ENCODE data around the gene MOK. TPM values are rescaled to one million over a fixed set of nuclear protein-coding genes. Genes with fewer than 3 reads are reported as not detected.

MOK gene
- polyA plus RNA-seq, 1 donor from 2014 or later, result 63.6 TPM

DNA sequence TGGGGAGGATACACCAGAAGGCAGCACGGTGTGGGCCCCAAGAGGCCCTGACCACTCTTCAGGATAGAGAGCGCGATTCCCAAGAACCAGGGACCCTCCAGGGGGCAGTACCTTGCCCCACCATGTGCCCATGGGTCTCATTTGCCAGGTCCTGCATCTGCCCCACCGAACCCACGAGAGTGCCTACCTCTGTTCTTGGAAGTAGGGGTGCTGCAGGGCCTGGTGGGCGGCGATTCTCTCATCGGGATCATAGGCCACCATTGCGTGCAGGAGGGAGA, 72.7 kb downstream of the MOK start:
- H4K20me1 ChIP-seq (ENCODE audit: insufficient read depth), result no peaks in the 10 kb centered on the region
- peak overlapping the region; percentile 29 for H3K9ac ChIP-seq (ENCODE audit: low read length)

DNA sequence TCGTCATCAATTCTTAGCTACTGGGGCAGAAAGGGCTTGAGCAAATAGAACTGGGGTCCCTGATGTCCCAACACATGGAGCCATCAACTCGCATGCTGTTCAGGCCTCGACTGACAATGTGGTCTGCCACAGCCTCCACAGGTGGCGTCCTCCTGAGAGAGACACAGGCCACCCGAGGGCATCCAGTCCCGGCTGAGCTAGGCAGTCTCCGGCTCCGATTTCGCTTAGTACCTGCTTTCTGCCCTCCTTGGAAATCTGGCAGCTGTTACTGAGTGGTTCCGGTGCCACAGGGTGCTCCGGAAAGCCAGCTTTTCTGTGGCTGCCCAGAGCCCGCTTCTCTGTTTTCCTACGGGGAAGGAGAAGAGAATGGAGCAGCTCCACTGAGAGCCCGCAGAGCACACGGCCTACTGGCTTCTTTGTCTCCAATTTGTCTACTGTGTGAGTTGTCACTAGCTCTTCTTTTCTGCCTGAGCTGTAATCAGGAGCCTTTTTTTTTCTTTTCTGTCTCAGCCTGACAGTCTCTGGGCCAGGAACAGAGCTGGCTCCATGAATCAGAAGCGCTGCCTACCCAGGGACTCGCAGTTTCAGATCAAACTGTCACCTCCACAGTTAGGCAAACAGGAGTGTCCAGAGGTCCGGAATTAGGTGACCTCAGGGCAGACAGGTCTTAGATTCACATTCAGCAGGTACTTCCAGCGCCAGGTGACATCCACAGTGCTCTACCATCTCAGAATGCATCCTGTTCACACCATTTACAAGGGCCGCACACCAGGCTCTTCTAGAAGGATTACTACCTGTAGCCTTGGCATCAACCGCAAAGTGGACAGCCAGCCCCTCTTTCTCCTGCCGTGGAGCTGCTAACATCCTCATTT, 73.3 kb downstream of the MOK start:
- peak overlapping the region; percentile 72 for H3K27ac ChIP-seq (ENCODE audit: low read length)
- no peak overlapping the region for H2AFZ ChIP-seq (ENCODE audit: low read depth, low read length)
- no peak overlapping the region for H3K4me2 ChIP-seq (ENCODE audit: low read length)
- no peaks in the 10 kb centered on the region for H3F3A ChIP-seq (ENCODE audit: insufficient read depth, low read length, poor library complexity, severe bottlenecking)
- no peaks in the 10 kb centered on the region for H3K9me2 ChIP-seq (ENCODE audit: insufficient read depth, low read length)
- TF ChIP-seq POLR2AphosphoS5 (IDR thresholded peaks at IDR 0.05), result no peak
- no peak for TF ChIP-seq MXI1 (conservative IDR thresholded peaks at IDR 0.05; ENCODE audit: poor library complexity, severe bottlenecking)
- no peak for TF ChIP-seq EP300 (conservative IDR thresholded peaks at IDR 0.05; ENCODE audit: poor library complexity, severe bottlenecking)
- no peak for TF ChIP-seq SMC3 (conservative IDR thresholded peaks at IDR 0.05; ENCODE audit: poor library complexity)
- TF ChIP-seq TAF1 (IDR thresholded peaks at IDR 0.05; ENCODE audit: low read depth), result no peak
- no peak for TF ChIP-seq EZH2 (IDR thresholded peaks at IDR 0.05; ENCODE audit: borderline replicate concordance, insufficient read depth, low read length, poor library complexity, severe bottlenecking)
- H3K4me3 ChIP-seq (ENCODE audit: low read length), result no peak overlapping the region
- no peaks in the 10 kb centered on the region for H3K27me3 ChIP-seq (ENCODE audit: insufficient read depth, low read depth, low read length)
- H3K9ac ChIP-seq (ENCODE audit: low read length), result peak overlapping the region; percentile 29
- H4K20me1 ChIP-seq (ENCODE audit: insufficient read depth), result no peaks in the 10 kb centered on the region
- H3K79me2 ChIP-seq (replicated peaks; ENCODE audit: insufficient read depth, low read length), result no peaks in the 10 kb centered on the region
- H3K36me3 ChIP-seq (ENCODE audit: insufficient read depth, low read length), result no peaks in the 10 kb centered on the region
- H3K9me3 ChIP-seq (ENCODE audit: low read length), result no peaks in the 10 kb centered on the region

More for the DNA sequence above, 72.7 kb downstream of the MOK start:
- H3K79me2 ChIP-seq (replicated peaks; ENCODE audit: insufficient read depth, low read length), result no peaks in the 10 kb centered on the region
- H3K9me3 ChIP-seq (ENCODE audit: low read length), result no peaks in the 10 kb centered on the region
- TF ChIP-seq SMC3 (conservative IDR thresholded peaks at IDR 0.05; ENCODE audit: poor library complexity), result no peak
- TF ChIP-seq TAF1 (IDR thresholded peaks at IDR 0.05; ENCODE audit: low read depth), result no peak
- TF ChIP-seq POLR2AphosphoS5 (IDR thresholded peaks at IDR 0.05), result no peak
- no peak for TF ChIP-seq RAD21 (conservative IDR thresholded peaks at IDR 0.05)
- TF ChIP-seq MXI1 (conservative IDR thresholded peaks at IDR 0.05; ENCODE audit: poor library complexity, severe bottlenecking), result no peak
- no peak for TF ChIP-seq EP300 (conservative IDR thresholded peaks at IDR 0.05; ENCODE audit: poor library complexity, severe bottlenecking)
- TF ChIP-seq, protein P1, sequence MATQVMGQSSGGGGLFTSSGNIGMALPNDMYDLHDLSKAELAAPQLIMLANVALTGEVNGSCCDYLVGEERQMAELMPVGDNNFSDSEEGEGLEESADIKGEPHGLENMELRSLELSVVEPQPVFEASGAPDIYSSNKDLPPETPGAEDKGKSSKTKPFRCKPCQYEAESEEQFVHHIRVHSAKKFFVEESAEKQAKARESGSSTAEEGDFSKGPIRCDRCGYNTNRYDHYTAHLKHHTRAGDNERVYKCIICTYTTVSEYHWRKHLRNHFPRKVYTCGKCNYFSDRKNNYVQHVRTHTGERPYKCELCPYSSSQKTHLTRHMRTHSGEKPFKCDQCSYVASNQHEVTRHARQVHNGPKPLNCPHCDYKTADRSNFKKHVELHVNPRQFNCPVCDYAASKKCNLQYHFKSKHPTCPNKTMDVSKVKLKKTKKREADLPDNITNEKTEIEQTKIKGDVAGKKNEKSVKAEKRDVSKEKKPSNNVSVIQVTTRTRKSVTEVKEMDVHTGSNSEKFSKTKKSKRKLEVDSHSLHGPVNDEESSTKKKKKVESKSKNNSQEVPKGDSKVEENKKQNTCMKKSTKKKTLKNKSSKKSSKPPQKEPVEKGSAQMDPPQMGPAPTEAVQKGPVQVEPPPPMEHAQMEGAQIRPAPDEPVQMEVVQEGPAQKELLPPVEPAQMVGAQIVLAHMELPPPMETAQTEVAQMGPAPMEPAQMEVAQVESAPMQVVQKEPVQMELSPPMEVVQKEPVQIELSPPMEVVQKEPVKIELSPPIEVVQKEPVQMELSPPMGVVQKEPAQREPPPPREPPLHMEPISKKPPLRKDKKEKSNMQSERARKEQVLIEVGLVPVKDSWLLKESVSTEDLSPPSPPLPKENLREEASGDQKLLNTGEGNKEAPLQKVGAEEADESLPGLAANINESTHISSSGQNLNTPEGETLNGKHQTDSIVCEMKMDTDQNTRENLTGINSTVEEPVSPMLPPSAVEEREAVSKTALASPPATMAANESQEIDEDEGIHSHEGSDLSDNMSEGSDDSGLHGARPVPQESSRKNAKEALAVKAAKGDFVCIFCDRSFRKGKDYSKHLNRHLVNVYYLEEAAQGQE (IDR thresholded peaks at IDR 0.05; ENCODE audit: borderline replicate concordance), result no peak
- TF ChIP-seq, protein P2, sequence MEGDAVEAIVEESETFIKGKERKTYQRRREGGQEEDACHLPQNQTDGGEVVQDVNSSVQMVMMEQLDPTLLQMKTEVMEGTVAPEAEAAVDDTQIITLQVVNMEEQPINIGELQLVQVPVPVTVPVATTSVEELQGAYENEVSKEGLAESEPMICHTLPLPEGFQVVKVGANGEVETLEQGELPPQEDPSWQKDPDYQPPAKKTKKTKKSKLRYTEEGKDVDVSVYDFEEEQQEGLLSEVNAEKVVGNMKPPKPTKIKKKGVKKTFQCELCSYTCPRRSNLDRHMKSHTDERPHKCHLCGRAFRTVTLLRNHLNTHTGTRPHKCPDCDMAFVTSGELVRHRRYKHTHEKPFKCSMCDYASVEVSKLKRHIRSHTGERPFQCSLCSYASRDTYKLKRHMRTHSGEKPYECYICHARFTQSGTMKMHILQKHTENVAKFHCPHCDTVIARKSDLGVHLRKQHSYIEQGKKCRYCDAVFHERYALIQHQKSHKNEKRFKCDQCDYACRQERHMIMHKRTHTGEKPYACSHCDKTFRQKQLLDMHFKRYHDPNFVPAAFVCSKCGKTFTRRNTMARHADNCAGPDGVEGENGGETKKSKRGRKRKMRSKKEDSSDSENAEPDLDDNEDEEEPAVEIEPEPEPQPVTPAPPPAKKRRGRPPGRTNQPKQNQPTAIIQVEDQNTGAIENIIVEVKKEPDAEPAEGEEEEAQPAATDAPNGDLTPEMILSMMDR (IDR thresholded peaks at IDR 0.05; ENCODE audit: poor library complexity, severe bottlenecking), result no peak
- TF ChIP-seq EZH2 (IDR thresholded peaks at IDR 0.05; ENCODE audit: borderline replicate concordance, insufficient read depth, low read length, poor library complexity, severe bottlenecking), result no peak
- no peaks in the 10 kb centered on the region for H3F3A ChIP-seq (ENCODE audit: insufficient read depth, low read length, poor library complexity, severe bottlenecking)
- no peaks in the 10 kb centered on the region for H3K9me2 ChIP-seq (ENCODE audit: insufficient read depth, low read length)
- H2AFZ ChIP-seq (ENCODE audit: low read depth, low read length), result no peak overlapping the region
- no peak overlapping the region for H3K4me2 ChIP-seq (ENCODE audit: low read length)
- no peaks in the 10 kb centered on the region for H3K36me3 ChIP-seq (ENCODE audit: insufficient read depth, low read length)
- peak overlapping the region; percentile 72 for H3K27ac ChIP-seq (ENCODE audit: low read length)
- H3K4me3 ChIP-seq (ENCODE audit: low read length), result no peak overlapping the region
- no peaks in the 10 kb centered on the region for H3K27me3 ChIP-seq (ENCODE audit: insufficient read depth, low read depth, low read length)

All from neural cell (in vitro differentiated cells).